Activated gamma-delta T cell (primary cell): ENCODE measurements around the gene RHOB.
"Not testable (repeated sequence)": the region's sequence is repeated elsewhere in the genome, so short reads cannot be mapped to it uniquely, and the experiment has no call there.

Experiments used
- DNase-seq: peaks from one replicate; lab custom pipeline; 2025; lab: John Stamatoyannopoulos, UW

The RHOB gene

GRCh38 chr2:20422402-20423271 lies 24.2 kb upstream of the RHOB start:
- DNase-seq = no peak

- no peak for DNase-seq
Measured at GRCh38 chr2:20423359-20423758, 23.5 kb upstream of the RHOB start.

- DNase-seq = no peak
Measured at GRCh38 chr2:20423847-20424246, 23.0 kb upstream of the RHOB start.

DNA sequence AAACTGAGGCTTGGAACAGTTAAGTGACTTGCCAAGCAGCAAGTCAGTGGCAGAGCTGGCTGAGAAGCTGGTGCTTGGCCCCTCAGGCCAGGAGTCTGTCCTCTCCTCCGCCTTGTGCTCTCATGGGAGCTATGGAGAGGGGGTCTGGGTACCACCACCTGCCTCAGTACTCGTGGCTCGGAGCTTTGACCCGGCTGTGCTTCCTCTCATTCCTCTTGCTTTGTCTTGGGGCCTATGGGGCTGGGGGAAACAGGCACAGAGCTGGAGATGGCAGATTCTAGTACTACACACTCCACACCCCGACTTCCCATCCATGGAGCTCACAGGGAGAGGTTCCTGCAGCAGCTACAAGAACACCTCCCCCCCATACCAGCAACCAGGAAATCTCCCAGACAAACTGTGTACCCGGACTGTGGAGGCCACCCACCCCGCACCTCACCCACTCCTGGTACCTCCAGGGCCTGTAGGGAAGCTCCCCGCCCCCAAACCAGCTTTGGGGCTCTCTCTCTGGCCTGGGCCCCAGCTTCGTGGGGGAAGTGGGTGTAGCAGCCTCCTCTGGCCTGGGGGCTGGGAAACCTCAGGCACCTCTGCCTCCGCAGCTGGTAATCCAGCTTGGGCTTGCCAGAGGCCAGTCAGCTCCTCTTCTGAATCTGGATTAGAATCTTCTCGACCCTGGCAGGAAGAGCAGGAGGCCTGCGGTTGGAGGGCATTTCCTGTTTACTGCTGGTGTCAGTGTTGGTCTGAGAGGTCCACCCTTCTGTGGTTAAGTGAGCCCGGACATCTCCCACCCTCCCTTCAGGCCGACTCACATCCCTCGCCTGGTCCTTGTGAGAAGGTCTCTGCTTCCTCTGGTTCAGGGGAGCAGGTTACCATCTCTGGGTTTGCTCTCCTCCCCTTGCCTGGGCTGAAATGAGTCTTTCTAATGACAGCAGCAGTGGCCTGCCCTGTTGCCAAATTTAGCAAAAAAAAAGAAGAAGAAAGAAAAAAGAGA lies 22.3 kb upstream of the RHOB start:
- no peak for DNase-seq

GRCh38 chr2:20425371-20425881 lies 21.4 kb upstream of the RHOB start:
- no peak for DNase-seq

GRCh38 chr2:20425884-20426283 lies 21.0 kb upstream of the RHOB start:
- DNase-seq = no peak

DNA sequence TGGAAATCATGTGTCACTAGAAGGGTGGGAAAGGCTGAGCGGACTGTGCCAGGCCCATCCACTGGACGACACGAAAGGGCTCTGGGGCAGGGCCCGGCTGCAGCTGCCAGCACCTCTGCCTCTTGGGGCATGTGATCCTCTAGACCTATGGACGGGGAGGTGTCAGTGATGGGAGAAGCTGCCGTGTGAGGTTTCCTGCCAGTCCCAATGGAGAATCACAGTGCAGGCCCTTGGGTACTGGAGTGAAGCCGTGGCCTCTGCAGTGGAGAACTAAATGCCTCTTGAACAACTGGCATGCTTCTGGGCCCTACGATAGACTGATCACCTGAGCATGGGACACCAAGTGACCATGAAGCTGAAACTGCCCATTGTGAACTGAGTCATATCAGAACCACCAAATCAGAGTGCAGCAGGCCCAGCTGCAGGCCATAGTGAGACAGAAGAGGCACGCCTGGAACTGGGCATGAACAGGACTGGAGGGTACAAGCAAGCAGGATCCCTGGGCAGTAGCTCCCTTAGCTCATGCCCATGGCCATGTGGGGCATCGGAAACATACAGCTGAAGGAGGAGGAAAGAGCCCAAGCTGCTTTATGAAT lies 18.8 kb upstream of the RHOB start:
- no peak for DNase-seq

DNA sequence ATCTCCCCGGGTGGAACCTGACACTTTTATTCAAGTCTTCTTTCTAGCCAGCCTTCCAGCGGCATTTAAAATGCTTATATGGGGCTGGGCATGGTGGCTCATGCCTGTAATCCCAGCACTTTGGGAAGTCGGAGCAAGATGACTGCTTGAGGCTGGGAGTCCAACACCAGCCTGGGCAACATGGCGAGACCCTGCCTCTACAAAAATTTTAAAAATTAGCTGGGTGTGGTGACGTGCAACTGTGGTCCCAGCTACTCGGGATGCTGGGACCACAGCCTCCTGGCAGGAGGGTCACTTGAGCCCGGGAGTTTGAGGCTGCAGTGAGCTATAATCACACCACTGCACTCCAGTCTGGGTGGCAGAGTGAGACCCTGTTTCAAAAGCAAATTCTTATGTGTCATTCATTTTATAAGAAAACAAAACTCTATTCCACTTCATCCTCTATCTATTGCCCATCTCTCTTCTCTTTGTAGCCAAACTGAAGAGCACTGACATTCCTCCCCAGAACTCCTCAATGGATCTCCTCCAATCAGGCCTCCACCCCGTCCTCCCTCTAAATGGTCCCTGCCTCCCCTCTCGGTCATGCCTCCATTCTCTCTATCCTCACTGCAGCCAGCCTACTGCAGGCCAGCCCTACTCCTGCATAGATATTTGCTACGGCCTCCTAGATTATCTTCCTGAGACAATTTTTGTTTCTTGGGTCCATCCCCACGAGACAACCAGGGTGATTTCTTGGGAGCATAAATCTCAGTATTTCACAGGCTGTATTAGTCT lies 18.0 kb upstream of the RHOB start:
- DNase-seq = no peak

- DNase-seq = no peak
Measured at GRCh38 chr2:20429528-20429927, 17.3 kb upstream of the RHOB start.

DNA sequence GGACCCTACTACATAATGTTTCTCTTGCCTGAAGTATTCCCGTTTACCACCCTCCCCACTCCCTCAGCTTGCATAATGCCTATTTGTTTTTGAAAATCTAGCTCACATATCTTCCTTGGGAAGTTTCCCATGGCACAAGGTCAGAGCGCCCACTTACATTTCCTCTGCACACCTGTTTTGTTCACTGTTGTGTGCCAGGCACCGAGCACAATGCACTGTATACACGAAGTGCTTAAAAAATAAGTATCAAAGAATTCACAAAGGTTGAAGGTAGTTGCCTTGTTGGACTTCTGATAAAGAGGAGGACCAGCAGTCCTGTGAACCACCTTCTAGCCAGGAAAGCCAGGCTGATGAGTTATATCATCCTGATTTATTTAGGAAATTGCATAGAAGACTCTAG lies 16.8 kb upstream of the RHOB start:
- DNase-seq = no peak

GRCh38 chr2:20430461-20431300 lies 16.2 kb upstream of the RHOB start:
- DNase-seq = no peak

DNA sequence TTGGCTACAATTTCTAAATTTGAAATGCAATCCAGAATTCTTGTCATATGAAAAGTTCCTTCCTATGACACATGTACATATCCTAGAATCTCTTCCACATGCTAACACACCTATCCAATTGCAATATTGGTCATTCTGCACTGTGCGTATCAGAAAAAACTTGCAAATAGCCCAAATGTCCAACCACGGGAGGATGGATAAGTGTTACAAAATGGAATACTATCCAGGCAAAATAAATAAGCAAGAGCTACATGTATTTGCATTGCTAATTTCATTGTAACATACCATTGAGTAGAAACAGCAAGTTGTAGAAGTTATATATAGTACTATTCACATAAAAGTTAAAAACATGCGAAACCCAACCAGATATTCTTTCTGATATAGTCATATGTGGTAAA lies 15.6 kb upstream of the RHOB start:
- DNase-seq = no peak

DNA sequence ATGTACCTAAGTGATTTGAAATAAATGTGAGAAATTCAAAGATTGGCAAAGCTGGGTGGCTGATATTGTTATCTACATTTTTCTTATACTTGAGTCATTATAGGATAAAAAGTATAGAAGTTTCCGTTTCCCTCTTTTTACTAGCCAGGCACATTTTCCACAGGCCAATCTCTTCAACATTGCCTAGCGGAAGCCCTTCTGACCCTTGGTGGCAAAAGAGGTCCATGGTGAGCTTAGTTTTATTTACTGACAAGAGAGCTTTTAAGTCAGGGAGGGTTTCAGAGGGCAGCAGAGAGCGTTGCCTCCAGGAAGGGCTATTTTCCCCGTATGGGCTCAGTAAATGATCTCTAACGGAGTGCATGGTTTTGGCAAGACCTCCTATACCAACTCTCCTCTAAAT lies 15.1 kb upstream of the RHOB start:
- no peak for DNase-seq

DNA sequence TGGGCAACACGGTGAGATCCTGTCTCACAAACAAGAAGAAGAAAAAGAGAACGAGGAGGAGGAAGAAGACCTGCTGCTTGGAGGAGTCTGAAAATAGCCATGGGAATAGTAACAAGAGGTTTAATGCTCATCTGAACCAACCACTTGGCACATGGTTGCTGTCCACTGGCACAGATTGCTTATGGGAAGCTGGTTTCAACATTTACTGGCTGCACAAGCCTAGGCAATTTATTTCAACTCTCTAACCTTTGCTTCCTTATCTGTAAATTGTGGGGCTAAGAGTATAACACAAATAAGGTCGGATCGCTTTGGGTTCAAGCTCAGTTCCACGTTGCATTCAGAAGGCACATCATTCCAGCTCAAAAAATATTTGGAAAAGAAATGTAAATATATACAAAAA lies 14.2 kb upstream of the RHOB start:
- DNase-seq = no peak

DNA sequence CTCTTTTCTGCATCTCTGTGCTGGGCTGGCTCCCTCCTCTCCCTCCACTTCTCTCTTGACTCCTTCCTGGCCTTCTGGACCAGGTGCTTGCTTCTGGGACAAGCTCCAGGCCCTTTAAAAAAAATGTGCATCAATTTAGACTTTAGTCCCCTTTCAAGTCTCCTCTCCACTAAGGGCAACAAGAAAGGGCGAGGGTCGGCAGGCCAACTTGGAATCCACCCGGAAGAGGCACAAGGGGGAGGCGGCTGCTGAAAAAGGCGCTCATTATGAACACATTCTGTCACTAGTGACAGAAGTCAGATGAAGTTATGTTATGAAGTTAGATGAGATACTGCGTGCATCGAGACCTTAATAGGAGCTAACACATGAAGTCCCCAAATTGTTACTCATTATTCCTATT lies 13.6 kb upstream of the RHOB start:
- no peak for DNase-seq

DNA sequence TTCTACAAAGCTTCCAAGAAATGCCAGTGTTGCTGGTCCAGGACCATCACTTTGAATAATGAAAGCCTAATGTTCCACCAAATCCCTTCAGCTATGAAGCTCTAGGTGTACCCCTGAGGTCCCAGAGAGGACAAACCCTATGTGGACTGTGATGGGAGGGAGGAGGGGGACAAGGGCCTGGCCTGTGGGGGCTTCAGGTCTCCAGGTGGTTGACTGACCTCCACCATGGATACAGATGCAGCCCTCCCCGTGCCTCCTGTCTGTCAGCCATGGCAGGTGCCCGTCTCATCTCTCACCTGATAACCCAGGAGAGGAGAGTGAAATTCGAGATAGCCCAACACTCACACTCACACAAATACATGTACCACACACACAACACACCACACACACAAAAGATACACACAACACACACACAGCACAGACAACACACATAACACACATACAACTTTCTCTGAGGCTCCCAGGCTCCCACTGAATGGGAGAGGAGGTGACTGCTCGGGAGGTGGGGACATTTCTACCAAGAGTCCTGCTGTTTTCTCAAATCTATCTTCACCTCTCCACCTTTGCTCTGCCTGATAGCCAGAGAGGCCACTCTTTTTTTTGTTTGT lies 12.8 kb upstream of the RHOB start:
- no peak for DNase-seq

- DNase-seq = no peak
Measured at GRCh38 chr2:20434588-20435294, 12.1 kb upstream of the RHOB start.

DNA sequence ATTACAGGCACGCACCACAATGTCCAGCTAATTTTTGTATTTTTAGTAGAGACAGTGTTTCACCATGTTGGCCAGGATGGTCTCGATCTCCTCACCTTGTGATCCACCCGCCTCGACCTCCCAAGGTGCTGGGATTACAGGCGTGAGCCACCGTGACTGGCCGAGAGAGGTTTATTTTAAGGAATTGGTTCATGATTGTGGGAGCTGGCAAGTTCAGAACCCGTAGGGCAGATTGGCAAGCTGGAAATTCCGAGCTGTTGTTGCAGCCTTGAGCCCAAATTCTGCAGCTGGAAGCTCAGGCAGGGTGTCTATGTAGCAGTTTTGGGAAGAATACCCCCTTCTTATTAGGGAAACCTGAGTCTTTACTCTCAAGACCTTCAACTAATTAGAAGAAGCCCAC lies 11.4 kb upstream of the RHOB start:
- DNase-seq = not testable (repeated sequence)

GRCh38 chr2:20436716-20437470 lies 10.0 kb upstream of the RHOB start:
- no peak for DNase-seq
